Measurements from ENCODE around the gene GCNT2.

The GCNT2 gene

GRCh38 chr6:10587656-10588406 is 66.7 kb downstream of the GCNT2 start:
- TF ChIP-seq SUZ12 (IDR thresholded peaks at IDR 0.05; ENCODE audit: extremely low read depth, insufficient read depth, insufficient read length): no peak
- TF ChIP-seq ZNF274 (IDR thresholded peaks at IDR 0.05; ENCODE audit: low read depth, low read length): no peak
- no peak for TF ChIP-seq YY1 (IDR thresholded peaks at IDR 0.05; ENCODE audit: insufficient read depth, insufficient read length)
- peak overlapping the region; percentile 41 for H3K4me3 ChIP-seq (ENCODE audit: insufficient read length, low read depth)
- no peaks in the 10 kb centered on the region for H3K27me3 ChIP-seq (ENCODE audit: insufficient read depth, insufficient read length)
- H3K9me3 ChIP-seq (ENCODE audit: insufficient read depth, low read length): no peaks in the 10 kb centered on the region
- H3K4me1 ChIP-seq (ENCODE audit: insufficient read depth, insufficient read length): peaks cover 13% of the 10 kb centered on the region
- DNase-seq (ENCODE audit: low read depth, low spot score): no peak
- H3K9ac ChIP-seq (ENCODE audit: insufficient read length, low read depth): peak overlapping the region; percentile 46
- H3K36me3 ChIP-seq (ENCODE audit: insufficient read depth, insufficient read length, low read length): peaks cover 3% of the 10 kb centered on the region

- peak overlapping the region; percentile 41 for H3K4me3 ChIP-seq (ENCODE audit: insufficient read length, low read depth)
- DNase-seq (ENCODE audit: low read depth, low spot score): no peak
- H3K36me3 ChIP-seq (ENCODE audit: insufficient read depth, insufficient read length, low read length): peaks cover 3% of the 10 kb centered on the region
- no peak for TF ChIP-seq SUZ12 (IDR thresholded peaks at IDR 0.05; ENCODE audit: extremely low read depth, insufficient read depth, insufficient read length)
- TF ChIP-seq ZNF274 (IDR thresholded peaks at IDR 0.05; ENCODE audit: low read depth, low read length): no peak
- no peak for TF ChIP-seq YY1 (IDR thresholded peaks at IDR 0.05; ENCODE audit: insufficient read depth, insufficient read length)
- H3K4me1 ChIP-seq (ENCODE audit: insufficient read depth, insufficient read length): peaks cover 9% of the 10 kb centered on the region
- peak overlapping the region; percentile 46 for H3K9ac ChIP-seq (ENCODE audit: insufficient read length, low read depth)
- no peaks in the 10 kb centered on the region for H3K27me3 ChIP-seq (ENCODE audit: insufficient read depth, insufficient read length)
- no peaks in the 10 kb centered on the region for H3K9me3 ChIP-seq (ENCODE audit: insufficient read depth, low read length)
Measured at GRCh38 chr6:10588562-10589428, 67.6 kb downstream of the GCNT2 start.

DNA sequence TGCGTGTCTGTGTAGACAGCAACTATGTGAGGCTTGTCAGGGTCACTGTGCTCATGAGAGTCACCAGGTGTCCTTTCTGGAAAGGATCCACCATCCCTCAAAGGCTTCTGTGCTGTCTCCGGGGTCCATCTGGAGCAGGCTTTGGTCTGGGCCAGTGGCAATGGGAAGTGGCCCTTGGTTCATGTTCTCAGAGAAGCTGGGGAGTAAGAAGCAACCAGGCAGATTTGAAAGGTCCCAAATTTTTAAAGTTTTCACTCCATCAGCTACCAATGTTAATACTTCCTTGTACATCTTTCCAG is 68.2 kb downstream of the GCNT2 start:
- no peaks in the 10 kb centered on the region for H3K27me3 ChIP-seq (ENCODE audit: insufficient read depth, insufficient read length)
- H3K4me1 ChIP-seq (ENCODE audit: insufficient read depth, insufficient read length): peaks cover 9% of the 10 kb centered on the region

GRCh38 chr6:10589983-10590382 is 68.8 kb downstream of the GCNT2 start:
- Histone ChIP-seq H3K9ac (ENCODE audit: insufficient read length, low read depth) (no peak overlapping the region), H3K36me3 (ENCODE audit: insufficient read depth, insufficient read length, low read length) (peaks cover 3% of the 10 kb centered on the region), H3K4me1 (ENCODE audit: insufficient read depth, insufficient read length) (peaks cover 9% of the 10 kb centered on the region), H3K27me3 (ENCODE audit: insufficient read depth, insufficient read length) (no peaks in the 10 kb centered on the region), H3K4me3 (ENCODE audit: insufficient read length, low read depth) (no peak overlapping the region), H3K9me3 (ENCODE audit: insufficient read depth, low read length) (no peaks in the 10 kb centered on the region)
- TF ChIP-seq SUZ12 (IDR thresholded peaks at IDR 0.05; ENCODE audit: extremely low read depth, insufficient read depth, insufficient read length) (no peak), ZNF274 (IDR thresholded peaks at IDR 0.05; ENCODE audit: low read depth, low read length) (no peak), YY1 (IDR thresholded peaks at IDR 0.05; ENCODE audit: insufficient read depth, insufficient read length) (no peak)
- no peak for DNase-seq (ENCODE audit: low read depth, low spot score)

More for the DNA sequence above, 68.2 kb downstream of the GCNT2 start:
- Histone ChIP-seq H3K4me3 (ENCODE audit: insufficient read length, low read depth) (no peak overlapping the region), H3K9ac (ENCODE audit: insufficient read length, low read depth) (no peak overlapping the region), H3K9me3 (ENCODE audit: insufficient read depth, low read length) (no peaks in the 10 kb centered on the region), H3K36me3 (ENCODE audit: insufficient read depth, insufficient read length, low read length) (peaks cover 3% of the 10 kb centered on the region)
- no peak for DNase-seq (ENCODE audit: low read depth, low spot score)
- TF ChIP-seq YY1 (IDR thresholded peaks at IDR 0.05; ENCODE audit: insufficient read depth, insufficient read length) (no peak), SUZ12 (IDR thresholded peaks at IDR 0.05; ENCODE audit: extremely low read depth, insufficient read depth, insufficient read length) (no peak), ZNF274 (IDR thresholded peaks at IDR 0.05; ENCODE audit: low read depth, low read length) (no peak)

DNA sequence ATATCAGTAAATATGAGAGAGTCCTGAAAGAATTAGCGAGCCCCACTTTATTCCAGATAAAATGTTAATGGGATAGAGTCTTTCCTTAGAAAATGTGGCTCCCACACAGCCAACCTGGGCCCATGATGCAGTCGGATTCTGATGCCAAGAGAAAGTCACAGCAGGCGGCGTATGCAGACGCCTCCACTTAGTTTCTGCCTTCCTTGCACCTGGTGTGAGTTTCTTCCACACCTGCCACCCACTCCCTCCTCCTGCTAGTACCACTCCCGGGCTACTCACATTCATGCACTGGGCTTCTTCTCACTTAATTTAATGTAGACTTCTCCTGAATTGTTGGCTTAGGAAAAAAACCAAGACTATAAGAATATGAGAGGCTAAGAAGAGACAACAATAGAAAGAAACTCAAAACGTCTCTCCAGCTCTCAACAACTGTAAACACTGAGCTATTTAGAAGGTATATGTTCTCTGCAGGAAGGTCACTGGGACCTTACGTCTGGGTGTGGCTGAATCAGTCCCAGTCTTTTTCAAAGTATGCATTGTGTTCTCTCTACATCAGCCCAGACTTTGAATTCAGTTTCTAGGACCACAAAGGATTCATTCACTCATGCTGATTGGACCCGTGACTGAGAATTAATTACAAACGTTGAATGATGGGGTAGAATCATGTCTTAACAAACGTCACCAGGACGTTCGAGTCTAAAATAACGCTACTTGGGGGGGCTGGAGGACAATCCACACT is 70.4 kb downstream of the GCNT2 start:
- Histone ChIP-seq H3K4me3 (ENCODE audit: insufficient read length, low read depth) (no peak overlapping the region), H3K36me3 (ENCODE audit: insufficient read depth, insufficient read length, low read length) (peaks cover 3% of the 10 kb centered on the region)
- DNase-seq (ENCODE audit: low read depth, low spot score): no peak

DNA sequence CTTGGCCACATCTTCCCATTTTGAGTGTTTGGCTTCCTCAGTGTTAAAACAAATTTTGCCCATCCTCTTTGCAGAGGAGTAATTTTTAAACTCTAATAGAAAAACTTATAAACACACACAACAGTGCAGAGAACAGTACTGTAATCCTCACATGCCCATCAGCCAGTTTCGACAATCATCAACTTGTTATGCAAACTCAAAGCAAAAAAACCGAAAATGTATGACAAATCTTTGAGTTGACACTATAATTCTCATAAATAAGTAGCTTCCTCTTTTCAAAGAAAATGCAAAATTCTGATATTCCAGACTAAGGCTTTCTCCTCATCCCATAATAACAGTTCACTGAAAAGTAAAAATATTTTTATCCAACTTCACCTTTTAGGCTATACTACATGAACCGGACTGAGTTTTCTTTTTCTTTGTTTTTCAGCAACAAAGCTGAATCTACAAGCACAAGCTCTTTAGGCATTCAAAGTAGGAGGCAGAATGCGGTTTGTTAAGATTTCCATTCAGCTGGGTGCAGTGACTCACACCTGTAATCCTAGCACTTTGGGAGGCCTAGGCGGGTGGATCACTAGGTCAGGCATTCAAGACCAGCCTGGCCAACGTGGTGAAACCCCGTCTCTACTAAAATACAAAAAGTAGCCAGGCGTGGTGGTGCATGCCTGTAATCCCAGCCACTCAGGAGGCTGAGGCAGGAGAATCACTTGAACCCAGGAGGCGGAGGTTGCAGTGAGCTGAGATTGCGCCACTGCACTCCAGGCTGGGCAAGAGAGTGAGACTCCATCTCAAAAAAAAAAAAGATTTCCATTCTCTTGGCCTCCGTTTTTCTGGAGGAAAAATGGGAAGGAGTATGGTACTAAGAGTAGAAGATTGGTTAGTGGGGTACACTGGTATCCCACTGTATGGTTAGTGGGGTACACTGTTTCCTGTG is 74.8 kb downstream of the GCNT2 start:
- Histone ChIP-seq H3K4me3 (ENCODE audit: insufficient read length, low read depth) (no peak overlapping the region), H3K27me3 (ENCODE audit: insufficient read depth, insufficient read length) (no peaks in the 10 kb centered on the region), H3K4me1 (ENCODE audit: insufficient read depth, insufficient read length) (peaks cover 2% of the 10 kb centered on the region), H3K9ac (ENCODE audit: insufficient read length, low read depth) (peak overlapping the region; percentile 29), H3K9me3 (ENCODE audit: insufficient read depth, low read length) (no peaks in the 10 kb centered on the region), H3K36me3 (ENCODE audit: insufficient read depth, insufficient read length, low read length) (peaks cover 9% of the 10 kb centered on the region)
- peak; percentile 42 for DNase-seq (ENCODE audit: low read depth, low spot score)
- TF ChIP-seq ZNF274 (IDR thresholded peaks at IDR 0.05; ENCODE audit: low read depth, low read length): no peak

More for the DNA sequence above, 70.4 kb downstream of the GCNT2 start:
- peaks cover 9% of the 10 kb centered on the region for H3K4me1 ChIP-seq (ENCODE audit: insufficient read depth, insufficient read length)
- TF ChIP-seq ZNF274 (IDR thresholded peaks at IDR 0.05; ENCODE audit: low read depth, low read length): no peak
- no peak for TF ChIP-seq YY1 (IDR thresholded peaks at IDR 0.05; ENCODE audit: insufficient read depth, insufficient read length)
- TF ChIP-seq SUZ12 (IDR thresholded peaks at IDR 0.05; ENCODE audit: extremely low read depth, insufficient read depth, insufficient read length): no peak
- H3K27me3 ChIP-seq (ENCODE audit: insufficient read depth, insufficient read length): no peaks in the 10 kb centered on the region
- H3K9ac ChIP-seq (ENCODE audit: insufficient read length, low read depth): no peak overlapping the region
- no peaks in the 10 kb centered on the region for H3K9me3 ChIP-seq (ENCODE audit: insufficient read depth, low read length)
